Astrocyte (in vitro differentiated cells and primary cell): ENCODE results near the gene AP1M1. TPM values are rescaled to one million over a fixed set of nuclear protein-coding genes. Genes with fewer than 3 reads are reported as not detected.

Experiments
- DNase-seq: peaks from one replicate; pipeline ENCODE4 v3.0.0-alpha.2; 2010; ENCODE audit warnings: low read depth
- FAIRE-seq: peaks from 2 replicates; lab custom pipeline; 2011; peaks lifted over from hg19 to GRCh38; lab: Jason Lieb, UNC
- H2AFZ ChIP-seq: 2 replicates; pipeline ENCODE4 v1.6.0; 2012; ENCODE audit warnings: low read depth, low read length, inconsistent platforms
- H3K27ac ChIP-seq: 2 replicates; pipeline ENCODE4 v1.5.1; 2011; ENCODE audit warnings: low read depth, low read length, inconsistent platforms
- H3K27me3 ChIP-seq: 2 replicates; pipeline ENCODE4 v1.6.0; 2011; ENCODE audit warnings: low read length, inconsistent platforms; ENCODE audit not compliant: insufficient read depth
- H3K36me3 ChIP-seq: 2 replicates; pipeline ENCODE4 v1.5.1; 2011; ENCODE audit warnings: low read length, inconsistent platforms; ENCODE audit not compliant: insufficient read depth
- H3K4me1 ChIP-seq: 2 replicates; pipeline ENCODE4 v1.5.1; 2011; ENCODE audit warnings: low read length, inconsistent platforms; ENCODE audit not compliant: insufficient read depth
- H3K4me2 ChIP-seq: 2 replicates; pipeline ENCODE4 v1.6.0; 2012; ENCODE audit warnings: low read length, inconsistent platforms
- H3K4me3 ChIP-seq: 2 replicates; pipeline ENCODE4 v1.5.1; 2011; ENCODE audit warnings: low read depth, mild to moderate bottlenecking, low read length, inconsistent platforms; ENCODE audit not compliant: insufficient read depth
- H3K79me2 ChIP-seq: 2 replicates; pipeline ENCODE4 v1.6.0; 2012; ENCODE audit warnings: mild to moderate bottlenecking, low read length, inconsistent platforms; ENCODE audit not compliant: insufficient read depth
- H3K9ac ChIP-seq: 2 replicates; pipeline ENCODE4 v1.6.0; 2012; ENCODE audit warnings: mild to moderate bottlenecking, low read length, inconsistent platforms
- H3K9me3 ChIP-seq: 2 replicates; pipeline ENCODE4 v1.5.1; 2012; ENCODE audit warnings: low read depth, mild to moderate bottlenecking, low read length, inconsistent platforms; ENCODE audit not compliant: insufficient read depth
- H4K20me1 ChIP-seq: 2 replicates; pipeline ENCODE4 v1.6.0; 2012; ENCODE audit warnings: low read length, inconsistent platforms; ENCODE audit not compliant: insufficient read depth
- H3K27ac Mint-ChIP-seq: one replicate; pipeline ENCODE4 v1.8.0; 2021; ENCODE audit warnings: mild to moderate bottlenecking, mixed read lengths; ENCODE audit not compliant: unreplicated experiment
- H3K27me3 Mint-ChIP-seq: one replicate; pipeline ENCODE4 v1.8.0; 2021; ENCODE audit warnings: low read depth, mixed read lengths; ENCODE audit not compliant: unreplicated experiment
- H3K36me3 Mint-ChIP-seq: one replicate; pipeline ENCODE4 v1.8.0; 2021; ENCODE audit warnings: low read depth, mixed read lengths; ENCODE audit not compliant: unreplicated experiment
- H3K4me1 Mint-ChIP-seq: one replicate; pipeline ENCODE4 v1.8.0; 2021; ENCODE audit warnings: low read depth, mixed read lengths; ENCODE audit not compliant: unreplicated experiment
- H3K4me3 Mint-ChIP-seq: one replicate; pipeline ENCODE4 v1.8.0; 2021; ENCODE audit warnings: mild to moderate bottlenecking, moderate library complexity, mixed read lengths; ENCODE audit not compliant: unreplicated experiment
- H3K9me3 Mint-ChIP-seq: one replicate; pipeline ENCODE4 v1.8.0; 2021; ENCODE audit warnings: mild to moderate bottlenecking, mixed read lengths; ENCODE audit not compliant: unreplicated experiment
- CTCF ChIP-seq: IDR thresholded peaks from 2 replicates; pipeline ENCODE4 v1.5.1; 2011; ENCODE audit warnings: low read depth, mild to moderate bottlenecking, inconsistent platforms, low read length, moderate library complexity; ENCODE audit not compliant: insufficient read depth
- EZH2 ChIP-seq: IDR thresholded peaks from 2 replicates; pipeline ENCODE4 v1.6.1; 2012; ENCODE audit warnings: mild to moderate bottlenecking, low read length, inconsistent platforms; ENCODE audit not compliant: insufficient read depth
- total RNA-seq: library from RNA; stranded (reverse); gene quantifications from 2 replicates; pipeline ENCODE4 v1.2.1, GENCODE V29; 2021

Gene AP1M1
- total RNA-seq, 1 donor from 2014 or later, result 87.6 TPM

DNA sequence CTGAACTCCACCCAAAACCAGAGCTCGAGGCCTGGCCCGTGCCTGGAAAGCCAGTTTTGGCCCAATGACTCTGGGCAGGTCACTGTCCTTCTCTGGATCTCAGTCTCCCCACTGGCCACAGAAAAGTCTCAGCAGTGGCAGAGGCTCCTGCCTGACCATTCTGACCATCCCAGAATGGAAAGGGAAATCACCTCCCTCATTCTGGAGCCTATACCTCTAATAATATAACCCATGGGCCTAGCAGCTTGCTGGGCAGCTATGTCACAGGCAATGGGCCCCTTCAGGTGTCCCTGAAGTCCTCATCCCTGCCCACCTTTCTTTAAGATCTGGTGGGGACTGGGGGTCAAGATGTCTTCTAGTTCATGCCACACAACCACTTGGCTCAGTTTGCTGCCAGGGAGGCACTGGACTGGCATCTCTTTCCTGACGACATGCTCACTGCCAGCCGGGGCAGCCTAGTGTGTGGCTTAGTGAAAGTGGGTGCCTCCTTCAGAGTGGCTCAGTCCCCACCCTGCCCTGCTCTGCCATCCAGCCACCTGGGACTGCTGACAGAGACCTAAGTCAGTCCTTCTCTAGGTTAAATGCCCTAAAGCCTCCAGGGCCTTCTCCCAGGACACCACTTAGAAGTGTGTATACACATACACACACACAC, 62.6 kb downstream of the AP1M1 start:
- Histone ChIP-seq H3K4me1 (peaks cover 4% of the 10 kb centered on the region), H4K20me1 (no peaks in the 10 kb centered on the region), H3K27me3 (no peaks in the 10 kb centered on the region), H2AFZ (no peak overlapping the region), H3K79me2 (no peaks in the 10 kb centered on the region), H3K9ac (no peak overlapping the region), H3K9me3 (no peaks in the 10 kb centered on the region), H3K36me3 (no peaks in the 10 kb centered on the region), H3K4me2 (no peak overlapping the region), H3K4me3 (no peak overlapping the region), H3K27ac (no peak overlapping the region)
- DNase-seq (no peak), FAIRE-seq (no peak)
- TF ChIP-seq EZH2 (no peak), CTCF (no peak)
- Mint-ChIP-seq H3K27me3 (peaks cover 37% of the 10 kb centered on the region), H3K36me3 (peaks cover 3% of the 10 kb centered on the region), H3K9me3 (peaks cover 4% of the 10 kb centered on the region), H3K4me3 (no peak overlapping the region), H3K4me1 (peaks cover 2% of the 10 kb centered on the region), H3K27ac (no peak overlapping the region)

- H3K4me1 Mint-ChIP-seq, result peaks cover 2% of the 10 kb centered on the region
- no peaks in the 10 kb centered on the region for H3K9me3 ChIP-seq
- no peak overlapping the region for H3K4me3 Mint-ChIP-seq
- H3K27me3 ChIP-seq, result no peaks in the 10 kb centered on the region
- H3K79me2 ChIP-seq, result no peaks in the 10 kb centered on the region
- H2AFZ ChIP-seq, result no peak overlapping the region
- peaks cover 3% of the 10 kb centered on the region for H3K36me3 Mint-ChIP-seq
- no peak overlapping the region for H3K9ac ChIP-seq
- H3K36me3 ChIP-seq, result no peaks in the 10 kb centered on the region
- H3K4me1 ChIP-seq, result peaks cover 4% of the 10 kb centered on the region
- FAIRE-seq (no peak), DNase-seq (no peak)
- H3K4me2 ChIP-seq, result no peak overlapping the region
- H3K27ac ChIP-seq, result no peak overlapping the region
- no peak for TF ChIP-seq EZH2
- no peak for TF ChIP-seq CTCF
- no peaks in the 10 kb centered on the region for H4K20me1 ChIP-seq
- no peak overlapping the region for H3K4me3 ChIP-seq
- peaks cover 4% of the 10 kb centered on the region for H3K9me3 Mint-ChIP-seq
- H3K27ac Mint-ChIP-seq, result no peak overlapping the region
- H3K27me3 Mint-ChIP-seq, result peaks cover 42% of the 10 kb centered on the region
Measured at GRCh38 chr19:16260812-16261161, 63.1 kb downstream of the AP1M1 start.

- H3K4me2 ChIP-seq, result no peak overlapping the region
- peaks cover 3% of the 10 kb centered on the region for H3K36me3 Mint-ChIP-seq
- peaks cover 2% of the 10 kb centered on the region for H3K4me1 Mint-ChIP-seq
- H4K20me1 ChIP-seq, result no peaks in the 10 kb centered on the region
- H3K9me3 ChIP-seq, result no peaks in the 10 kb centered on the region
- peaks cover 6% of the 10 kb centered on the region for H3K9me3 Mint-ChIP-seq
- no peak for FAIRE-seq
- no peak overlapping the region for H3K4me3 ChIP-seq
- H3K36me3 ChIP-seq, result no peaks in the 10 kb centered on the region
- H3K27me3 Mint-ChIP-seq, result peaks cover 44% of the 10 kb centered on the region
- no peak overlapping the region for H3K9ac ChIP-seq
- no peaks in the 10 kb centered on the region for H3K79me2 ChIP-seq
- no peak overlapping the region for H2AFZ ChIP-seq
- peaks cover 3% of the 10 kb centered on the region for H3K27me3 ChIP-seq
- TF ChIP-seq EZH2 (no peak), CTCF (no peak)
- H3K4me3 Mint-ChIP-seq, result no peak overlapping the region
- peaks cover 4% of the 10 kb centered on the region for H3K4me1 ChIP-seq
- H3K27ac Mint-ChIP-seq, result peak overlapping the region; percentile 62
- no peak for DNase-seq
- H3K27ac ChIP-seq, result no peak overlapping the region
Measured at GRCh38 chr19:16261584-16262368, 64.1 kb downstream of the AP1M1 start.
